Rectal smooth muscle tissue (tissue), 1 donor: ENCODE data around the gene SELENOO.

ENCODE experiments used
- H3K27ac ChIP-seq: one replicate; pipeline ENCODE4 v1.7.0; 2013; ENCODE audit warnings: low read depth, low read length, inconsistent platforms
- H3K27me3 ChIP-seq: one replicate; pipeline ENCODE4 v1.7.0; 2013; ENCODE audit warnings: low read length; ENCODE audit not compliant: control insufficient read depth, insufficient read depth
- H3K36me3 ChIP-seq: one replicate; pipeline ENCODE4 v1.7.0; 2013; ENCODE audit warnings: low read length; ENCODE audit not compliant: control insufficient read depth, insufficient read depth
- H3K4me1 ChIP-seq: one replicate; pipeline ENCODE4 v1.7.0; 2013; ENCODE audit warnings: low read length; ENCODE audit not compliant: control insufficient read depth, insufficient read depth
- H3K4me3 ChIP-seq: one replicate; pipeline ENCODE4 v1.7.0; 2013; ENCODE audit warnings: low read length
- H3K9ac ChIP-seq: one replicate; pipeline ENCODE4 v1.7.0; 2013; ENCODE audit warnings: low read length

The SELENOO gene

DNA sequence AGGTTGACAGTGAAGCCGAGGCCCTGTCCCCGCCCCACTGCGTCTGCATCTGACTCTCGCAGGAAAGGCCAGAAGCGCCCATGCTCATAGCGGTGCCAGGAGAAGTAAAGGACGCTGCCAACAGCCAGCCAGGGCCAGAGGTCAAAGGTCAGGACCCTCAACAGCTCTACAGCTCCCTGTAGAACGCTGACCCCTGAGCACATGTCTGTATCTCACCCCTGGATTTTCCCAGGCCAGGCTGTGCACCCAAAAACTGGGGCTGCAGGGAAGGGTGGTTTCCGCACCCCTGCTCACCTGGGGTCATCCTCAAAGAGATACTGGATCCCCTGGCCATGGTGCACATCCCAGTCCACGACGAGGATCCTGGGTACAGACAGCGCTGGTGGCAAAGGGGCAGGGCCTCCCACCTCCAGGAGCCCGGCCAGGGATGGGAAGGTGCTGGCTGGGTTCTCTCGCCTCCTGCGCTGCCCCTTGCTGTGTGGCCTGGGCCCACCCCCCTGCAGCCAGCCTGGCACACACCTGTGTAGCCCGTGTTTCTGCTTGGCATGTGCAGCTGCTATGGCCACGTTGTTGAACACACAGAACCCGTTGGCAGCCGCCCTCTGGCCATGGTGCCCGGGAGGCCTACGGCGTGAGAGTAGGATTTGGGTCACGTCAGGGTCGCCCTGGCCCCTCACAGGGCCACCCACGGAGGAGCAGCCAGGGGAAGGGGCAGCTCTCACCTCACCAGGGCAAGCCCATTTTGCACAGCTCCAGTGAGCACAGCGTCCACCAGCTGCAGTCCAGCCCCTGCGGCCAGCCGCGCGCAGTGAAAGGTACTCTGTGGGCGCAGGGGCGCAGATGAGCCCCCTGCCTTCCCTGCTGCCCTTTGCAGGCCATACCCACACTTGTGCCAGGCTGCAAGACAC, 48.8 kb downstream of the SELENOO start:
- Histone ChIP-seq H3K4me3 (peak overlapping the region; percentile 97), H3K36me3 (peaks cover 15% of the 10 kb centered on the region), H3K27me3 (no peaks in the 10 kb centered on the region), H3K27ac (no peak overlapping the region), H3K4me1 (peaks cover 14% of the 10 kb centered on the region), H3K9ac (no peak overlapping the region)

DNA sequence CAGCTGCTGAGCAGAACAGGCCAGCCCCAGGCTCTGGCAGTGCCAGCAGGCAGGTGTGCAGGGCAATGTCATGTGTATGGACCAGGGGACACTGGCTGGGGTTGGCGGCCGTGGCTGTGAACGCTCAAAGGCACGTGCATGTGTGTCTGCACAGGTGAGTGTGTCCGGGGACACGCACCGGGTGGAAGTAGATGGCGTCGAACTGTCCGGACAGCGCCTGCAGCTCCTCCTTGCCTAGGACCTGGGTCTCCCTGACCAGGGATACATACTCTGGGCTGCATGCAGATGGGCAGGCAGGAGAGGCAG, 49.4 kb downstream of the SELENOO start:
- no peaks in the 10 kb centered on the region for H3K27me3 ChIP-seq
- no peak overlapping the region for H3K27ac ChIP-seq
- H3K4me3 ChIP-seq, result peak overlapping the region; percentile 97
- H3K36me3 ChIP-seq, result peaks cover 15% of the 10 kb centered on the region
- H3K9ac ChIP-seq, result peak overlapping the region; percentile 1
- peaks cover 14% of the 10 kb centered on the region for H3K4me1 ChIP-seq

DNA sequence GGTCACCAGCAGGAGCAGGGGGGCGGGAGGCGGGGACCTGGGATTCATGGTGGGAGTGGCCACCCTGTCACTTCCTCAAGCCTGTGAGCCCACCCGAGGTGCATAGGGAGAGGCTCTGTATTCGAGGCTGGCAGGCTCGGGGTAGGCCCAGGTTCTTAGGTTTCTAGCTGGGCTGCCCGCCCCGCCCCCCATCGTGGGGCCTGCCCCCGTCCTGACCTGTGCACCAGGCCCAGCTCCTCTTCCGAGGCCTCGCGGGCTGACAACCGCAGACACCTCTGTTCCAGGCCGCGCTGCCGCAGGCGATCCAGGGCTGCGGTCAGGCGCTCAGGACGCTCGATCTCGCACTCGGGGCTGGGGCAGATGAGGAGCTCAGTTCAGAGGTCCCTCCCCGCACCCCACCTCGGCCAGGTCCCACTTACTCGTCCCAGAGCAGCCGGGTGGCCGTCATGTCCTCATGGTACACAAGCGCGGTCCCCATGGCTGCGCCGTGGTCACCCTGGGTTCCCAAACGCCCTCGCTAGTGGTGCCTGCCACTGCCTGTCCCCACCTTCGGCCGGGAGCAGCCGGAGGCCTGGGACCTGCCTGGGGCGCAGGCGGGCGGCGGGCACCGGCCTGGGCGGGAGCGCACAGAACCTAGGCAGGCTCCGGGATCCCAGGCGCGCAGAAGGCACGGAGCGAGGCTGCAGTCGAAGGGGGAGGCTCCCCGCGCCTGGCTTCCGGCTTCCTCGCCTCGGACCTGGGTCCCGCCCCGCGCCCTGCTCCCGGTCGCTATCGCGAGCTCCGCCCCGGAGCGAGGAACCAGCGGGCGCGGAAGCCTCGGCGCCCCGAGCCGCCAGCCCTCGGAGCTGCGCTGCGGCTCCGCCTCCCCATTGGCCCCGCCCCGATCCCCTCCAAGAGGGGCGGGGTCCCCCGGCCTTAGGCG, 50.0 kb downstream of the SELENOO start, which contains the start of gene HDAC10:
HDAC10 (minus strand) TSS at position 711 of the 922 bp plus-strand sequence; CDS start at position 478, 233 bp downstream.
- peaks cover 15% of the 10 kb centered on the region for H3K36me3 ChIP-seq
- H3K4me1 ChIP-seq, result peaks cover 14% of the 10 kb centered on the region
- peak within 1 kb of the TSS; percentile 97 for H3K4me3 ChIP-seq
- H3K27me3 ChIP-seq, result no peaks in the 10 kb centered on the region
- peak within 1 kb of the TSS; percentile 45 for H3K9ac ChIP-seq
- H3K27ac ChIP-seq, result peak within 1 kb of the TSS; percentile 66

DNA sequence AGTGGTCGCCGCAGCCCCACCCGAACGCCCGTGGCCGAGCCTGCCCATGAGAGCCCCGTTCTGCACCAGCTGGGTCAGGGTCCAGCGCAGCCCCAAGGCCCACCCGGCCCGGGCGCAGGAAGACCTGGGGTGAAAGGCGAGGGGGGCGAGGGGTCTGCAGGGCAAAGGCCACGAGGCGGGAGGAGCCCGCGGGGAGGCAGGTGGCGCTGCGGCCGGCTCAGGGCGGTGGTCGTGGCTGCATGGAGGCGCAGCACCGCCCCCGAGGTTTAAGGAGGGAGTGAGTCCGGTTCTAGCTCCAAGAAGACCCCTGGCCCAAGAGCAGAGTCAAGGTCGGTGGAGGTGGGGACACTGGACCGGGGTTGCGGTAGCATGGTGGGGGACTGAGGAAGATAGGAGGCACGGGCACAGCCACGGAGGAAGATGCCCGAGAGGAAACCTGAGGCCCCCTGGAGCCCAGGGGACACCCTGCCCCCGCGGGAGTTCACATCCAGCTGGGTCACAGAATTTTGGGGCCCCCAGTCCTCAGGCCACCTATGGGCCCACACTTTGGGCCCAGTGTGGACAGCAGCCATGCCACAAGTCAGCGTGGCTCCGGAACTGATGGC, 50.8 kb downstream of the SELENOO start:
- peaks cover 11% of the 10 kb centered on the region for H3K36me3 ChIP-seq
- H3K27me3 ChIP-seq, result peaks cover 1% of the 10 kb centered on the region
- peaks cover 14% of the 10 kb centered on the region for H3K4me1 ChIP-seq
- peak overlapping the region; percentile 66 for H3K27ac ChIP-seq
- H3K4me3 ChIP-seq, result peak overlapping the region; percentile 97
- H3K9ac ChIP-seq, result no peak overlapping the region

DNA sequence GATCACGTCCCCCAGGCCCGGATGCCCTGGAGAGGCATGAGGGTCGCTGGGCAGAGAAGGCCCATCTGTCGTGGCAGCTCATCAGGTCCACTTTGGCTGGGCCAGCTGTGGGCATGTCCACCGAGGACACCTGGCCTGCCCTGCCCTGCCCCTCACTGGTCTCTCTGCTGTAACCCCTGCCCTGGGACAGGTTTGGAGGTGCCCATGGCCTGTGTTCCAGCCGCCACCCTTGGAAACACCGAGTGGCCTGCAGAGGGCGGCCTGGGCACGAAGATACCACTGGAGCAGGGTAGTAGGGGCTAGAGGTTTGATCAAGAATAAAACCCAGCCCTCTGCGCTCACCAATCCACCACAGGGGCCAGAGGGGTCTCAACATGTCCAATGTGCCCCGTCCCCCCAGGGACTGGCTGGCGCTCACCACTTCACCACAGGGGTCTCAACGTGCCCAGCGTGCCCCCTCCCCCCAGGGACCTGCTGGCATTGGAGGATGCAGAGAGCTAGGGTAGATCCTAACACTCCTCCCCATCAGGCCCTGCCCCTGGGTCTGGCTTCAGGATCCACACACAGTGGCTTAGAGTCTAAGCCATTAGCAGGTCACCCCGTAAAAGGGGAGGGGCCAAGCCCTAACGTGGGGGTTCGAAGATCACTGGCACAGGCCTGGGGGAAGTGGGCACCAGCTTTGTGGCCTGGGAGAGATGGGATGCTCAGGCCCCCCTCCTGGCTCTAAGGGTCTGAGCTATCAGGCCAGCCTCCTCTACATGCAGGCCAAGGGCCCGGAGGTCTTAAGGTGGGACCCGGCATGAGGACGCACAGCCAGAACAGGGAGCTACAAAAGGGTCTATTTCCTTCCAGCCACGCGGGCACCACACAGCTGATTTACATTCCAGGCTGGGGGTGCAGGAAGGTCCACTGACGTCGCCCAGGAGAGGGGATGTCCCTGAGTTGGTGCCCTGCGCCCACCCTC, 51.6 kb downstream of the SELENOO start:
- Histone ChIP-seq H3K9ac (no peak overlapping the region), H3K4me3 (no peak overlapping the region), H3K27me3 (peaks cover 2% of the 10 kb centered on the region), H3K4me1 (peaks cover 14% of the 10 kb centered on the region), H3K27ac (no peak overlapping the region), H3K36me3 (peaks cover 6% of the 10 kb centered on the region)

DNA sequence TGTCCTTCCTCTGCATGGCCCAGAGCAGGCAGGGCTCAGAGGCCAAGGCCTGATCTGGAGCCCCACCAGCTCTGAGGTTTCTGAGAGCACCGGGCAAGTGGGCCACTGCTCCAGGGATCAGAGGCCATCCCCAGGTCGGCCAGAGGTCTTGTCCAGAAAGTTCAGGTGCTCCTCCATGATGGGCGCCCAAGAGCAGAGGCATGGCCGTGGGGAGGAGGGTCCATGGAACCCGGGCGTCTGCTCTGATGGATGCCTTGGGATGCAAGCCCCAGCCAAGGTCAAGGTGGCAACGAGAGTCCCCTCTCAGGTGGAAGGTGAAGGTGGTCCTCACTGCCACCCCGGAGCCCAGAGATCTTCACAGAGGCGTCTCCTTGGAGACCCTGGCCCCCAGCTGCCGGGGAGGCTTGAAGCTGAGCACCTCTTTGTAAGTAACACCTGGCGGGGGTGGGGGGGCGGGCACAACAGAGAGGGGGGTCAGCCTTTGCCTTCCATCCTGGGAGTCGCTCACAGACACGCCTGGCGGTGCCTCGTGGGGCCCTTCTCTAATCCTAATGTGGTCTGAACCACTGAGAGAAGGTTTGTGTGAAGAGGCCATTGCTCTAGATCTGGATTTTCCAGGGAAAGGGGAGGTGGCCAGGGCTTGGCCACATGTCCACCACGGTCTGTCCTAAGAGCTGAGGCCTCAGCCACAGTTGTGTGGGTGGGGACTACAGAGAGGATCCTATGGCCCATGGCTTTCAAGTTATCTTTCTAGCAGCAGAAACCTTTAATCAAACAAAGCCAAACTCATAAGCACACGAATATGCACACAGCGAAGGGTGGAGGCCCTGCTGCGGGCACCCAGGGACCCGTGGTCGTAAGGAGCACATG, 52.5 kb downstream of the SELENOO start:
- peaks cover 2% of the 10 kb centered on the region for H3K27me3 ChIP-seq
- no peak overlapping the region for H3K4me3 ChIP-seq
- peaks cover 14% of the 10 kb centered on the region for H3K4me1 ChIP-seq
- no peak overlapping the region for H3K27ac ChIP-seq
- no peak overlapping the region for H3K9ac ChIP-seq
- no peaks in the 10 kb centered on the region for H3K36me3 ChIP-seq

DNA sequence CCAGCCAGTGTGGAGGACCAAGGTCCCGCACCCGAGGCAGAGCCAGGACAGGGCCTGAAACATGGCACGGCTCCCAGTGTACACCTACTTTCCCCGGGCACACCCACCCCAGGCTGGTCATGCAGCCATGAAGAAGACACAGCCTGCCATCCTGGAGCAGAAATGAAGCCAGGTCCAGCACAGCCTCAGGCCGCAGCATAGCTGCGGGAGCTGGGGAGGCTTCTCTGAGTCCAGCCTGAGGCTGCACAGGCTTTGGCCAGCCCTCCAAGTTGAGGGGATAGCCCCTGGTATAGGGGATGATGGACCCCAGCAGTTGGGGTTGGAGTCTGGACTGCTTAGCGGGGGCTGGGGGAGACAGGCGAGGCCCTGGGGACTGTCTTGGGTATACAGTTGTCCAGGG, 53.1 kb downstream of the SELENOO start:
- H3K4me1 ChIP-seq, result peaks cover 14% of the 10 kb centered on the region
- no peaks in the 10 kb centered on the region for H3K36me3 ChIP-seq
- H3K9ac ChIP-seq, result no peak overlapping the region
- H3K4me3 ChIP-seq, result no peak overlapping the region
- H3K27me3 ChIP-seq, result peaks cover 2% of the 10 kb centered on the region
- H3K27ac ChIP-seq, result no peak overlapping the region

DNA sequence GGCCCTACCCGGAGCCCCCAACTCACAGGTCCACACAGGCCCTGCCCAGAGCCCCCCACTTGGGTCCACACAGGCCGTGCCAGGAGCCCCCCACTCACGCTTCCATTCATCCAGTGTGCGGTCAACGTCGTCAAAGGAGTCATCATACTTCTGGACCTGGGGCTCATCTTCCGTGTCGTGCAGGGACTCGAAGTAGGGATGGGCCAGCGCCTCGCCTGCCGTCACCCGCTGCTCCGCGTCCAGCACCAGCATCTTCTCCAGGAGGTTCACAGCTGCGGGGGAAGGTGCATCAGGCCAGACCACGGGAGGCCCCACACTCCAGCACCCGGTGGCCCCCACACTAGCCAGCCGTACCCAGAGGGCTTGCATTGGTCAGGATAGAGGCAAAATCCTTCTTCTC, 54.3 kb downstream of the SELENOO start:
- peaks cover 10% of the 10 kb centered on the region for H3K4me1 ChIP-seq
- H3K36me3 ChIP-seq, result no peaks in the 10 kb centered on the region
- H3K27me3 ChIP-seq, result peaks cover 4% of the 10 kb centered on the region
- no peak overlapping the region for H3K9ac ChIP-seq
- no peak overlapping the region for H3K27ac ChIP-seq
- H3K4me3 ChIP-seq, result no peak overlapping the region

DNA sequence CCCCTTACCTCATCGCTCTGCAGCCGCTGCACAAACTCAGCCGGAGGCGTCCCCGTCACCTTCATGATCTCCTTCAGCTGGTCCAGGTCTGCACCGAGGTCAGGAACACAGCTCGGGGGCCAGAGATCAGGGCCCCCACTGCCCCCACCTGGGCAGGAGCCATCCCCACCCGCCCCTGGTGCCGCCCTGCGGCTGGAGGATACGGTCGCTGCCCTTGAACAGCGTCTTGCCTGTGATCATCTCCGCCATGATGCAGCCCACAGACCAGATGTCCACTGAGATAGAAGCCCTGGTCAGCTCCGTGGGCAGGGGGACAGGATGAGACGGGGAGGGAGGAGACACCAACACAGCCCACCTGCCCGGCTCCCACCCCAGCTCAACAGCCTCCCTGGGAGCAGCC, 54.8 kb downstream of the SELENOO start:
- peaks cover 8% of the 10 kb centered on the region for H3K27me3 ChIP-seq
- peaks cover 5% of the 10 kb centered on the region for H3K4me1 ChIP-seq
- no peak overlapping the region for H3K27ac ChIP-seq
- H3K36me3 ChIP-seq, result no peaks in the 10 kb centered on the region
- no peak overlapping the region for H3K4me3 ChIP-seq
- H3K9ac ChIP-seq, result no peak overlapping the region

DNA sequence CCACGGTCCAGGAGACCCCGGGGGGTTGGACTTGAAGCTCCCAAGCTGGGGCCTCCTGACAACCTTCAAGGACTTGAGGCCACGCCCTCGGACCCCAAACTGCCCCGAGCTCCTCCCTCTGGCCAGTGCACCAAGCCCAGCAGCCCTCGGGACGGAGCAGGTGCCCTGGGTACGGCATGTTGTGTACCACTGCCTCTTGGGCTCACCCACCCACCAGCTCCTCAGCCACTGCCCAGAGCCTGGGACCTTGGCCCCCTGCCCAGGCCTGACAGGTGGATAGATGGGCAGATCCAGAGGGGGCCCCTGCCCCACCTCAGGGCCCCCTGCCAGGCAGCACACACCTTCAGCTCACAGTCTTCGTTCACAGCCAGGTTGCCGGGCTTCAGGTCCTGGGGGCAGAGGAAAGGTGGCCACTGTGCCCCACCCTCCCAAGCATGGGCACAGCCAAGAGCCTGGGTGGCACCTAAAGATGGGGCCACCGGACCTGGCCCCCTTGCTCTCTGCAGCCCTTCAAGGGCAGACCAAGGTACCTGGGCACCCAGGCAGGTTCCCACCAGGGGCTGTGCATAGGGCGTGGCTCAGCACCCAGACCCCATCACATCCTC, 55.5 kb downstream of the SELENOO start:
- no peaks in the 10 kb centered on the region for H3K36me3 ChIP-seq
- H3K4me1 ChIP-seq, result no peaks in the 10 kb centered on the region
- peaks cover 10% of the 10 kb centered on the region for H3K27me3 ChIP-seq
- H3K9ac ChIP-seq, result no peak overlapping the region
- no peak overlapping the region for H3K27ac ChIP-seq
- no peak overlapping the region for H3K4me3 ChIP-seq
